IMR-90 (cell line): Measurements from ENCODE around the gene NDRG2. TPM values are rescaled to one million over a fixed set of nuclear protein-coding genes. Genes with fewer than 3 reads are reported as not detected.
A peak's percentile ranks its signal among the peaks of the same experiment; 100 is the strongest.

Experiments
- ATAC-seq: fragments of 200-7000 bp; cut with Tn5 transposase; 2 replicates; pipeline ENCODE4 v1.9.1; 2020; ENCODE audit warnings: low read depth, mild to moderate bottlenecking, moderate library complexity
- BruUV-seq: library from RNA; stranded (reverse); fragments of 400-500 nt; replicated peaks from 2 replicates; lab custom pipeline; 2021; lab: Mats Ljungman, UMichigan
- CTCF ChIA-PET: fragments of 300-600 bp; formaldehyde crosslinking; extraction: SDS; loops from one replicate; lab custom pipeline; 2021; ENCODE audit warnings: antibody characterized with exemption; lab: Yijun Ruan, JAX
- POLR2A ChIA-PET: fragments of 300-600 bp; sonication (Branson Sonifier 250); formaldehyde crosslinking; loops from one replicate; lab custom pipeline; 2022; ENCODE audit warnings: antibody characterized with exemption; ENCODE audit not compliant: unreplicated experiment; lab: Charles Lee
- DNase-seq: peaks from one replicate; pipeline ENCODE4 v3.0.0; 2013
- H2AFZ ChIP-seq: replicated peaks from 2 replicates; pipeline ENCODE3; 2013; ENCODE audit warnings: low read length, mild to moderate bottlenecking; ENCODE audit not compliant: poor library complexity
- H2AK5ac ChIP-seq: 2 replicates; pipeline ENCODE4 v1.6.1; 2013; ENCODE audit warnings: low read depth, low read length, inconsistent platforms
- H2AK9ac ChIP-seq: replicated peaks from 2 replicates; pipeline ENCODE3; 2013; ENCODE audit warnings: mild to moderate bottlenecking, low read depth, low read length, moderate library complexity; ENCODE audit not compliant: poor library complexity
- H2BK120ac ChIP-seq: 2 replicates; pipeline ENCODE4 v1.6.1; 2013; ENCODE audit warnings: low read depth, low read length, inconsistent platforms
- H2BK15ac ChIP-seq: 3 replicates; pipeline ENCODE4 v1.6.1; 2013; ENCODE audit warnings: low read depth, low read length, inconsistent platforms
- H2BK20ac ChIP-seq: 2 replicates; pipeline ENCODE4 v1.6.1; 2013; ENCODE audit warnings: low read depth, mild to moderate bottlenecking, inconsistent platforms, low read length, moderate library complexity
- H2BK5ac ChIP-seq: 2 replicates; pipeline ENCODE4 v1.6.1; 2013; ENCODE audit warnings: mild to moderate bottlenecking, low read depth, low read length, inconsistent platforms; ENCODE audit not compliant: poor library complexity, severe bottlenecking
- H3K14ac ChIP-seq: replicated peaks from 2 replicates; pipeline ENCODE4 v1.6.1; 2013; ENCODE audit warnings: low read depth, low read length, inconsistent platforms
- H3K18ac ChIP-seq: 2 replicates; pipeline ENCODE4 v1.6.1; 2013; ENCODE audit warnings: low read depth, low read length, control low read depth
- H3K23ac ChIP-seq: 2 replicates; pipeline ENCODE4 v1.6.1; 2013; ENCODE audit warnings: low read depth, low read length, inconsistent platforms
- H3K27ac ChIP-seq: 2 replicates; pipeline ENCODE4 v1.5.1; 2013; ENCODE audit warnings: mild to moderate bottlenecking, control low read depth, low read length; ENCODE audit not compliant: insufficient read depth
- H3K27me3 ChIP-seq: 2 replicates; pipeline ENCODE4 v1.6.1; 2013; ENCODE audit warnings: low read length; ENCODE audit not compliant: control insufficient read depth, insufficient read depth
- H3K36me3 ChIP-seq: 2 replicates; pipeline ENCODE4 v1.6.1; 2013; ENCODE audit warnings: low read length, mixed read lengths; ENCODE audit not compliant: control insufficient read depth, insufficient read depth
- H3K4ac ChIP-seq: 2 replicates; pipeline ENCODE4 v1.6.1; 2013; ENCODE audit warnings: low read depth, low read length, inconsistent platforms
- H3K4me1 ChIP-seq: 2 replicates; pipeline ENCODE4 v1.6.1; 2013; ENCODE audit warnings: low read length, mixed read lengths; ENCODE audit not compliant: control insufficient read depth, insufficient read depth
- H3K4me2 ChIP-seq: 2 replicates; pipeline ENCODE4 v1.6.1; 2013; ENCODE audit warnings: low read depth, mild to moderate bottlenecking, control low read depth, low read length, moderate library complexity
- H3K4me3 ChIP-seq: 2 replicates; pipeline ENCODE4 v1.5.1; 2013; ENCODE audit warnings: low read depth, mild to moderate bottlenecking, control low read depth, low read length, moderate library complexity; ENCODE audit not compliant: insufficient read depth
- H3K56ac ChIP-seq: 2 replicates; pipeline ENCODE4 v1.6.1; 2013; ENCODE audit warnings: low read length, inconsistent platforms; ENCODE audit not compliant: insufficient read depth; ENCODE audit errors: extremely low read depth
- H3K79me1 ChIP-seq, 2 experiments: 2 replicates each; pipeline ENCODE4 v1.6.1; 2013; ENCODE audit warnings: low read length in 2 of 2, inconsistent platforms in 1 of 2, low read depth in 1 of 2
- H3K9ac ChIP-seq: 2 replicates; pipeline ENCODE4 v1.6.1; 2013; ENCODE audit warnings: low read depth, low read length, control low read depth
- H3K9me1 ChIP-seq: 2 replicates; pipeline ENCODE4 v1.6.1; 2013; ENCODE audit warnings: low read length, inconsistent platforms; ENCODE audit not compliant: insufficient read depth
- H3K9me3 ChIP-seq: 2 replicates; pipeline ENCODE4 v1.6.1; 2013; ENCODE audit warnings: low read length; ENCODE audit not compliant: control insufficient read depth, insufficient read depth
- H4K20me1 ChIP-seq: 2 replicates; pipeline ENCODE4 v1.6.1; 2013; ENCODE audit warnings: low read length, inconsistent platforms; ENCODE audit not compliant: insufficient read depth
- H4K5ac ChIP-seq: 2 replicates; pipeline ENCODE4 v1.6.1; 2013; ENCODE audit warnings: mild to moderate bottlenecking, low read depth, low read length, control low read depth
- H4K8ac ChIP-seq, 2 experiments: 2 replicates each; pipeline ENCODE4 v1.6.1; 2013; ENCODE audit warnings: low read depth in 2 of 2, low read length in 2 of 2, control low read depth in 1 of 2, inconsistent platforms in 1 of 2
- H4K91ac ChIP-seq: 2 replicates; pipeline ENCODE4 v1.6.1; 2013; ENCODE audit warnings: low read depth, low read length, inconsistent platforms; ENCODE audit not compliant: insufficient read depth
- BHLHE40 ChIP-seq: fragments of 150-350 bp; IDR thresholded peaks from 2 replicates; pipeline ENCODE4 v1.6.1; 2016; ENCODE audit warnings: mild to moderate bottlenecking, low read depth, low read length
- CEBPB ChIP-seq: IDR thresholded peaks from 2 replicates; pipeline ENCODE4 v1.6.1; 2012; ENCODE audit warnings: low read depth, low read length, improper control_type of control experiment
- CHD1 ChIP-seq: IDR thresholded peaks from 2 replicates; pipeline ENCODE4 v1.6.1; 2012; ENCODE audit warnings: low read depth, low read length, improper control_type of control experiment
- CTCF ChIP-seq: conservative IDR thresholded peaks from 2 replicates; pipeline ENCODE4 v1.5.1; 2012; ENCODE audit warnings: mild to moderate bottlenecking, low read depth, low read length, improper control_type of control experiment
- ELK1 ChIP-seq: fragments of 150-350 bp; IDR thresholded peaks from 2 replicates; pipeline ENCODE4 v1.6.1; 2016; ENCODE audit warnings: low read depth, mild to moderate bottlenecking, low read length, moderate library complexity, borderline replicate concordance
- FOS ChIP-seq: fragments of 150-350 bp; IDR thresholded peaks from 2 replicates; pipeline ENCODE4 v1.6.1; 2016; ENCODE audit warnings: low read depth, low read length
- MAFK ChIP-seq: IDR thresholded peaks from 2 replicates; pipeline ENCODE4 v1.6.1; 2012; ENCODE audit warnings: low read depth, low read length, improper control_type of control experiment
- MAZ ChIP-seq: IDR thresholded peaks from 2 replicates; pipeline ENCODE4 v1.6.1; 2012; ENCODE audit warnings: low read depth, mild to moderate bottlenecking, low read length, improper control_type of control experiment, moderate library complexity, borderline replicate concordance
- MXI1 ChIP-seq: IDR thresholded peaks from 2 replicates; pipeline ENCODE4 v1.6.1; 2012; ENCODE audit warnings: low read depth, mild to moderate bottlenecking, low read length, moderate library complexity, borderline replicate concordance
- NFE2L2 ChIP-seq: fragments of 150-350 bp; IDR thresholded peaks from 2 replicates; pipeline ENCODE4 v1.6.1; 2016; ENCODE audit warnings: low read depth, mild to moderate bottlenecking, low read length
- POLR2A ChIP-seq: IDR thresholded peaks from 2 replicates; pipeline ENCODE4 v1.6.1; 2012; ENCODE audit warnings: mild to moderate bottlenecking, low read depth, low read length
- RAD21 ChIP-seq: IDR thresholded peaks from 2 replicates; pipeline ENCODE4 v1.6.1; 2012; ENCODE audit warnings: low read length, improper control_type of control experiment
- RFX5 ChIP-seq: IDR thresholded peaks from 2 replicates; pipeline ENCODE4 v1.8.0; 2012; ENCODE audit warnings: low read depth, mild to moderate bottlenecking, low read length, moderate library complexity
- SMC3 ChIP-seq: fragments of 150-350 bp; IDR thresholded peaks from 2 replicates; pipeline ENCODE4 v1.6.1; 2016; ENCODE audit warnings: low read depth, mild to moderate bottlenecking, antibody characterized with exemption, low read length, moderate library complexity
- USF2 ChIP-seq: fragments of 150-350 bp; IDR thresholded peaks from 2 replicates; pipeline ENCODE4 v1.6.1; 2017; ENCODE audit warnings: mild to moderate bottlenecking, antibody characterized with exemption, low read length, low read depth
- WGBS, 2 experiments: methylation state at CpG; one replicate each; pipeline versions ENCODE4 v1.1.5 to v1.1.7; 2013; ENCODE audit warnings: missing lambda C conversion rate in 2 of 2; ENCODE audit not compliant: insufficient read length in 1 of 2; ENCODE audit errors: extremely low coverage in 2 of 2; 5-methylcytosine and 5-hydroxymethylcytosine counted together
- dilution Hi-C: fragments of 300-500 bp; cut with HindIII; formaldehyde crosslinking; loops from one replicate; pipeline ENCODE4 v1.14.3; 2018; ENCODE audit warnings: low sequenced_read_pairs; ENCODE audit not compliant: unreplicated experiment
- in situ Hi-C: fragments of 300-500 bp; cut with MboI; formaldehyde crosslinking; loops from 3 replicates; pipeline ENCODE4 v1.14.3; 2019; ENCODE audit warnings: low sequenced_read_pairs, inconsistent platforms, mixed read lengths
- intact Hi-C: fragments of 100-400 bp; cut with micrococcal nuclease; formaldehyde crosslinking; loops from 2 replicates; pipeline ENCODE4 v1.10.0; 2022
- polyA plus RNA-seq, 3 experiments: library from polyadenylated mRNA; depleted of rRNA; stranded (reverse); fragments of >200 nt; gene quantifications; 2 replicates each; pipeline ENCODE4 v1.2.3, GENCODE V29; 2012; ENCODE audit warnings: low replicate concordance in 1 of 3
- total RNA-seq: library from RNA; depleted of rRNA; stranded (reverse); fragments of >200 nt; gene quantifications from 2 replicates; pipeline ENCODE4 v1.2.3, GENCODE V29; 2012

The NDRG2 gene
- total and polyA plus RNA-seq, 2 of the 4 experiments (the other 2 are of a cell fraction): 0.36 to 1.5 TPM

- no CpG with 5 or more reads among the region's 6 CpGs for WGBS, 2 experiments
- H3K4ac ChIP-seq: no peak within 1 kb of the TSS
- intact Hi-C loops: no loop called here
- H3K27me3 ChIP-seq: peaks cover 2% of the 10 kb centered on the region
- H3K9me1 ChIP-seq: no peaks in the 10 kb centered on the region
- POLR2A ChIA-PET: interaction anchor here (1.1 kb wide), 1 partner anchor 105 kb away, joined by 3 read pairs; no protein-coding TSS in a partner anchor
- H3K56ac ChIP-seq: no peak within 1 kb of the TSS
- no peak within 1 kb of the TSS for H2AK5ac ChIP-seq
- H4K8ac ChIP-seq: no peak within 1 kb of the TSS
- CTCF ChIA-PET: interaction anchor here (0.9 kb wide), 1 partner anchor 16 kb away, joined by 3 read pairs; no protein-coding TSS in a partner anchor
- ATAC-seq (peak; percentile 98), DNase-seq (peak; percentile 60)
- H3K79me1 ChIP-seq: no peaks in the 10 kb centered on the region
- H2AK9ac ChIP-seq: no peak within 1 kb of the TSS
- H3K23ac ChIP-seq: no peak within 1 kb of the TSS
- H3K4me1 ChIP-seq: peaks cover 3% of the 10 kb centered on the region
- H4K5ac ChIP-seq: no peak within 1 kb of the TSS
- no peak within 1 kb of the TSS for H3K4me2 ChIP-seq
- peak within 1 kb of the TSS; percentile 73 for H2AFZ ChIP-seq
- H4K91ac ChIP-seq: no peak within 1 kb of the TSS
- no peak within 1 kb of the TSS for H2BK120ac ChIP-seq
- H3K18ac ChIP-seq: no peak within 1 kb of the TSS
- H3K9me3 ChIP-seq: no peaks in the 10 kb centered on the region
- H2BK15ac ChIP-seq: no peak within 1 kb of the TSS
- no peak within 1 kb of the TSS for H2BK5ac ChIP-seq
- H4K20me1 ChIP-seq: no peaks in the 10 kb centered on the region
- no peak within 1 kb of the TSS for H2BK20ac ChIP-seq
- BruUV-seq: no TSS peak
- H3K14ac ChIP-seq: no peak within 1 kb of the TSS
- dilution Hi-C loops: no loop called here
- H3K9ac ChIP-seq: no peak within 1 kb of the TSS
- H3K27ac ChIP-seq: no peak within 1 kb of the TSS
- in situ Hi-C loops: loop anchor here (25.0 kb wide), 1 partner anchor 662 kb away; the partner anchor contains the start of genes CCNB1IP1 and PARP2
- H3K36me3 ChIP-seq: peaks cover 22% of the 10 kb centered on the region
- H3K4me3 ChIP-seq: no peak within 1 kb of the TSS
- TF ChIP-seq ELK1 (no peak), CTCF (no peak), CEBPB (no peak), NFE2L2 (no peak), CHD1 (no peak), MAZ (no peak), SMC3 (no peak), USF2 (no peak), BHLHE40 (no peak), MXI1 (no peak), RAD21 (no peak), RFX5 (no peak), MAFK (no peak), POLR2A (no peak), FOS (no peak)
These were observed 26.0 kb downstream of the NDRG2 start, which contains the start of gene SLC39A2 for GRCh38 chr14:20998674-20999366. Gene SLC39A2, plus strand, starts transcription at chr14:20999293. Its CDS starts 154 bp downstream, at chr14:20999447.
